HEK293 (cell line): ENCODE measurements around the gene PARP3.
A peak's percentile ranks its signal among the peaks of the same experiment; 100 is the strongest.

Experiments
- FEZF1 ChIP-seq: fragments of 450-650 bp; formaldehyde crosslinking; IDR thresholded peaks from 2 replicates; pipeline ENCODE4 v1.5.1; 2016; ENCODE audit warnings: missing biosample characterization, missing genetic modification characterization
- KLF1 ChIP-seq: fragments of 450-650 bp; formaldehyde crosslinking; IDR thresholded peaks from 2 replicates; pipeline ENCODE4 v1.5.1; 2016; ENCODE audit warnings: missing biosample characterization, missing genetic modification characterization
- KLF10 ChIP-seq: fragments of 450-650 bp; IDR thresholded peaks from 2 replicates; pipeline ENCODE4 v1.5.1; 2018; ENCODE audit warnings: missing biosample characterization, mild to moderate bottlenecking, missing genetic modification characterization
- ZFHX2 ChIP-seq: fragments of 450-650 bp; formaldehyde crosslinking; conservative IDR thresholded peaks from 2 replicates; pipeline ENCODE4 v1.5.1; 2016; ENCODE audit warnings: missing biosample characterization, missing genetic modification characterization
- ZIC2 ChIP-seq: fragments of 450-650 bp; formaldehyde crosslinking; IDR thresholded peaks from 2 replicates; pipeline ENCODE4 v1.5.1; 2016; ENCODE audit warnings: missing biosample characterization, missing genetic modification characterization
- ZNF10 ChIP-seq: fragments of 450-650 bp; formaldehyde crosslinking; IDR thresholded peaks from 2 replicates; pipeline ENCODE4 v1.5.1; 2017; ENCODE audit warnings: missing biosample characterization, missing genetic modification characterization
- ZNF140 ChIP-seq: fragments of 450-650 bp; formaldehyde crosslinking; IDR thresholded peaks from 2 replicates; pipeline ENCODE4 v1.5.1; 2016; ENCODE audit warnings: missing biosample characterization, missing genetic modification characterization
- ZNF174 ChIP-seq: fragments of 450-650 bp; formaldehyde crosslinking; IDR thresholded peaks from 2 replicates; pipeline ENCODE4 v1.5.0; 2017; ENCODE audit warnings: missing biosample characterization, mild to moderate bottlenecking, missing genetic modification characterization
- ZNF214 ChIP-seq: fragments of 450-650 bp; formaldehyde crosslinking; IDR thresholded peaks from 2 replicates; pipeline ENCODE4 v1.5.1; 2017; ENCODE audit warnings: missing biosample characterization, mild to moderate bottlenecking, missing genetic modification characterization, borderline replicate concordance
- ZNF239 ChIP-seq: fragments of 450-650 bp; formaldehyde crosslinking; IDR thresholded peaks from 2 replicates; pipeline ENCODE4 v1.5.1; 2016; ENCODE audit warnings: missing biosample characterization, missing genetic modification characterization
- ZNF24 ChIP-seq: fragments of 450-650 bp; formaldehyde crosslinking; IDR thresholded peaks from 2 replicates; pipeline ENCODE4 v1.5.1; 2016; ENCODE audit warnings: missing biosample characterization, missing genetic modification characterization
- ZNF274 ChIP-seq, 2 experiments: fragments of 200-500 bp in 1 of 2; fragments of 450-650 bp in 1 of 2; sonication (Bioruptor generic) in 1 of 2; formaldehyde crosslinking in 1 of 2; IDR thresholded peaks; 2 replicates each; pipeline versions ENCODE4 v1.5.1 to v1.6.1; 2014 to 2016; ENCODE audit warnings: borderline replicate concordance in 1 of 2, inconsistent platforms in 1 of 2, low read length in 1 of 2, missing biosample characterization in 1 of 2, missing genetic modification characterization in 1 of 2
- ZNF324 ChIP-seq: fragments of 450-650 bp; formaldehyde crosslinking; IDR thresholded peaks from 2 replicates; pipeline ENCODE4 v1.5.1; 2016; ENCODE audit warnings: missing biosample characterization, missing genetic modification characterization
- ZNF366 ChIP-seq: fragments of 450-650 bp; formaldehyde crosslinking; conservative IDR thresholded peaks from 2 replicates; pipeline ENCODE4 v1.5.1; 2016; ENCODE audit warnings: missing biosample characterization, missing genetic modification characterization
- ZNF394 ChIP-seq: fragments of 450-650 bp; formaldehyde crosslinking; IDR thresholded peaks from 2 replicates; pipeline ENCODE4 v1.5.1; 2016; ENCODE audit warnings: missing biosample characterization, missing genetic modification characterization, mild to moderate bottlenecking, moderate library complexity, borderline replicate concordance
- ZNF404 ChIP-seq: fragments of 450-650 bp; formaldehyde crosslinking; IDR thresholded peaks from 2 replicates; pipeline ENCODE4 v1.5.1; 2017; ENCODE audit warnings: missing biosample characterization, missing genetic modification characterization
- ZNF501 ChIP-seq: fragments of 450-650 bp; formaldehyde crosslinking; IDR thresholded peaks from 2 replicates; pipeline ENCODE4 v1.5.1; 2016; ENCODE audit warnings: missing biosample characterization, missing genetic modification characterization
- ZNF529 ChIP-seq: fragments of 450-650 bp; formaldehyde crosslinking; IDR thresholded peaks from 2 replicates; pipeline ENCODE4 v1.5.1; 2017; ENCODE audit warnings: missing genetic modification characterization, missing biosample characterization; ENCODE audit not compliant: insufficient replicate concordance
- ZNF544 ChIP-seq: fragments of 450-650 bp; formaldehyde crosslinking; IDR thresholded peaks from 2 replicates; pipeline ENCODE4 v1.5.0; 2017; ENCODE audit warnings: missing biosample characterization, missing genetic modification characterization
- ZNF585B ChIP-seq: fragments of 450-650 bp; formaldehyde crosslinking; IDR thresholded peaks from 2 replicates; pipeline ENCODE4 v1.5.1; 2016; ENCODE audit warnings: missing biosample characterization, missing genetic modification characterization
- ZNF610 ChIP-seq: fragments of 450-650 bp; formaldehyde crosslinking; IDR thresholded peaks from 2 replicates; pipeline ENCODE4 v1.5.1; 2016; ENCODE audit warnings: missing biosample characterization, missing genetic modification characterization, borderline replicate concordance
- ZNF623 ChIP-seq: fragments of 450-650 bp; formaldehyde crosslinking; IDR thresholded peaks from 2 replicates; pipeline ENCODE4 v1.5.1; 2016; ENCODE audit warnings: missing biosample characterization, missing genetic modification characterization
- ZNF626 ChIP-seq: fragments of 450-650 bp; sonication (Bioruptor Pico); formaldehyde crosslinking; IDR thresholded peaks from 2 replicates; pipeline ENCODE4 v1.5.1; 2018; ENCODE audit warnings: missing biosample characterization, missing genetic modification characterization, inconsistent platforms
- TF ChIP-seq, protein P1 (sequence below): fragments of 450-650 bp; formaldehyde crosslinking; IDR thresholded peaks from 2 replicates; pipeline ENCODE4 v1.5.1; 2017; ENCODE audit warnings: missing biosample characterization, missing genetic modification characterization
- TF ChIP-seq, protein P2 (sequence below): fragments of 450-650 bp; formaldehyde crosslinking; IDR thresholded peaks from 2 replicates; pipeline ENCODE4 v1.5.1; 2016; ENCODE audit warnings: missing biosample characterization, missing genetic modification characterization
- TF ChIP-seq, protein P3 (sequence below): fragments of 450-650 bp; formaldehyde crosslinking; optimal IDR thresholded peaks from 2 replicates; pipeline ENCODE3; 2016; ENCODE audit warnings: missing biosample characterization, mild to moderate bottlenecking, missing genetic modification characterization
- TF ChIP-seq, protein P4 (sequence below): fragments of 450-650 bp; formaldehyde crosslinking; IDR thresholded peaks from 2 replicates; pipeline ENCODE4 v1.5.1; 2016; ENCODE audit warnings: missing biosample characterization, missing genetic modification characterization
- TF ChIP-seq, protein P5 (sequence below): fragments of 450-650 bp; formaldehyde crosslinking; IDR thresholded peaks from 2 replicates; pipeline ENCODE4 v1.5.1; 2016; ENCODE audit warnings: missing biosample characterization, missing genetic modification characterization

Gene PARP3

DNA sequence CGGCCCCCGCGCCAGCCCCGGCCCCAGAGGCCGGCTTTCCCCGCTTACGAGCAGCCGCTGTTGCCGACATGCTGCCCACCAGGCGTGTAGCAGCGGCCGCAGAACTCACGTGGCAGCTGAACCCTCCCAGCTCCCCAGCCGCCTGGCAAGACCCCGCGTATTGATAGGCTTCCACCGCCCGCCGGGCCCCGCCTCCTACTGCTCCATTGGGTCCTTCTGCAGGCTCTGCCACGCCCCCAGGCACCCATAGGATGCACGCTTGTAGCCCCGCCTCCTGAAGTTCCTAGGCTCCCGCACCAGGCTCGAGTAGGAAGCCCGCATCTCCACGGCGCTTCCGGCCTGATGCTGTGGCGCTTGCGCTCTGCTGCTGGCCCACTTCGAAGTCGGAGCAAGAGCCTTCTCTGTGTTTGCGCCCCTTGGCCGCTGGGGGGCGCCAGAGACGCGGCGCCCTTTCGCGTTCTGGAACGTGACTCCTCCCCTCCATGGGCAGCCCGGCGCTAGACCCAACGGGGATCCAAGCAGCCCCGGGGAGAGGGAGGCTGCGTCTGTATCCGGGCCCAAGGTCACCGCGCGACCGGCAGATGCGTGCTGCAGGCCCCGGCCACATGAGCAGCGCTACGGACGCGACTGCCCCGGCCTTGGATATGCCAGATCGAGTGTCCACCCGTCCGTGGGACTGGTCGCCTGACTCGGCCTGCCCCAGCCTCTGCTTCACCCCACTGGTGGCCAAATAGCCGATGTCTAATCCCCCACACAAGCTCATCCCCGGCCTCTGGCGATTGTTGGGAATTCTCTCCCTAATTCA is at the start of gene PARP3, which contains the start of gene RRP9 (continued):
- TF ChIP-seq, protein P1, sequence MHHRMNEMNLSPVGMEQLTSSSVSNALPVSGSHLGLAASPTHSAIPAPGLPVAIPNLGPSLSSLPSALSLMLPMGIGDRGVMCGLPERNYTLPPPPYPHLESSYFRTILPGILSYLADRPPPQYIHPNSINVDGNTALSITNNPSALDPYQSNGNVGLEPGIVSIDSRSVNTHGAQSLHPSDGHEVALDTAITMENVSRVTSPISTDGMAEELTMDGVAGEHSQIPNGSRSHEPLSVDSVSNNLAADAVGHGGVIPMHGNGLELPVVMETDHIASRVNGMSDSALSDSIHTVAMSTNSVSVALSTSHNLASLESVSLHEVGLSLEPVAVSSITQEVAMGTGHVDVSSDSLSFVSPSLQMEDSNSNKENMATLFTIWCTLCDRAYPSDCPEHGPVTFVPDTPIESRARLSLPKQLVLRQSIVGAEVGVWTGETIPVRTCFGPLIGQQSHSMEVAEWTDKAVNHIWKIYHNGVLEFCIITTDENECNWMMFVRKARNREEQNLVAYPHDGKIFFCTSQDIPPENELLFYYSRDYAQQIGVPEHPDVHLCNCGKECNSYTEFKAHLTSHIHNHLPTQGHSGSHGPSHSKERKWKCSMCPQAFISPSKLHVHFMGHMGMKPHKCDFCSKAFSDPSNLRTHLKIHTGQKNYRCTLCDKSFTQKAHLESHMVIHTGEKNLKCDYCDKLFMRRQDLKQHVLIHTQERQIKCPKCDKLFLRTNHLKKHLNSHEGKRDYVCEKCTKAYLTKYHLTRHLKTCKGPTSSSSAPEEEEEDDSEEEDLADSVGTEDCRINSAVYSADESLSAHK (tag by site-specific recombination), result no peak
- TF ChIP-seq ZNF366 (tag by site-specific recombination) (no peak), ZNF501 (tag by site-specific recombination) (peak; percentile 62; the same call in 1 of the 2 replicates), ZNF140 (no peak), KLF1 (tag by site-specific recombination) (peak; percentile 11; the same call in 1 of the 2 replicates), KLF10 (peak; percentile 79), ZNF239 (tag by site-specific recombination) (no peak), ZNF24 (no peak; the same call in 1 of the 2 replicates), ZIC2 (tag by site-specific recombination) (peak; percentile 77), ZNF324 (tag by site-specific recombination) (peak; percentile 47; the same call in 1 of the 2 replicates), ZNF610 (no peak; the same call in 1 of the 2 replicates), FEZF1 (no peak), ZNF174 (tag by site-specific recombination) (no peak), ZNF214 (tag by site-specific recombination) (no peak), ZNF529 (no peak), ZNF394 (peak; percentile 47; the same call in 1 of the 2 replicates), ZNF544 (tag by site-specific recombination) (no peak), ZNF274 (IDR thresholded peaks at IDR 0.05; ENCODE audit: low read length) (no peak), ZNF274 (tag by site-specific recombination; IDR thresholded peaks at IDR 0.05; ENCODE audit: borderline replicate concordance) (no peak), ZFHX2 (no peak), ZNF404 (tag by site-specific recombination) (no peak), ZNF626 (tag by site-specific recombination) (no peak), ZNF623 (tag by site-specific recombination) (no peak), ZNF10 (tag by site-specific recombination) (no peak), ZNF585B (tag by site-specific recombination) (no peak)
- TF ChIP-seq, protein P2, sequence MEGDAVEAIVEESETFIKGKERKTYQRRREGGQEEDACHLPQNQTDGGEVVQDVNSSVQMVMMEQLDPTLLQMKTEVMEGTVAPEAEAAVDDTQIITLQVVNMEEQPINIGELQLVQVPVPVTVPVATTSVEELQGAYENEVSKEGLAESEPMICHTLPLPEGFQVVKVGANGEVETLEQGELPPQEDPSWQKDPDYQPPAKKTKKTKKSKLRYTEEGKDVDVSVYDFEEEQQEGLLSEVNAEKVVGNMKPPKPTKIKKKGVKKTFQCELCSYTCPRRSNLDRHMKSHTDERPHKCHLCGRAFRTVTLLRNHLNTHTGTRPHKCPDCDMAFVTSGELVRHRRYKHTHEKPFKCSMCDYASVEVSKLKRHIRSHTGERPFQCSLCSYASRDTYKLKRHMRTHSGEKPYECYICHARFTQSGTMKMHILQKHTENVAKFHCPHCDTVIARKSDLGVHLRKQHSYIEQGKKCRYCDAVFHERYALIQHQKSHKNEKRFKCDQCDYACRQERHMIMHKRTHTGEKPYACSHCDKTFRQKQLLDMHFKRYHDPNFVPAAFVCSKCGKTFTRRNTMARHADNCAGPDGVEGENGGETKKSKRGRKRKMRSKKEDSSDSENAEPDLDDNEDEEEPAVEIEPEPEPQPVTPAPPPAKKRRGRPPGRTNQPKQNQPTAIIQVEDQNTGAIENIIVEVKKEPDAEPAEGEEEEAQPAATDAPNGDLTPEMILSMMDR (tag by site-specific recombination), result peak; percentile 98
- TF ChIP-seq, protein P3, sequence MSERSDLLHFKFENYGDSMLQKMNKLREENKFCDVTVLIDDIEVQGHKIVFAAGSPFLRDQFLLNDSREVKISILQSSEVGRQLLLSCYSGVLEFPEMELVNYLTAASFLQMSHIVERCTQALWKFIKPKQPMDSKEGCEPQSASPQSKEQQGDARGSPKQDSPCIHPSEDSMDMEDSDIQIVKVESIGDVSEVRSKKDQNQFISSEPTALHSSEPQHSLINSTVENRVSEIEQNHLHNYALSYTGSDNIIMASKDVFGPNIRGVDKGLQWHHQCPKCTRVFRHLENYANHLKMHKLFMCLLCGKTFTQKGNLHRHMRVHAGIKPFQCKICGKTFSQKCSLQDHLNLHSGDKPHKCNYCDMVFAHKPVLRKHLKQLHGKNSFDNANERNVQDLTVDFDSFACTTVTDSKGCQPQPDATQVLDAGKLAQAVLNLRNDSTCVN (tag by site-specific recombination), result peak; percentile 63
- TF ChIP-seq, protein P4, sequence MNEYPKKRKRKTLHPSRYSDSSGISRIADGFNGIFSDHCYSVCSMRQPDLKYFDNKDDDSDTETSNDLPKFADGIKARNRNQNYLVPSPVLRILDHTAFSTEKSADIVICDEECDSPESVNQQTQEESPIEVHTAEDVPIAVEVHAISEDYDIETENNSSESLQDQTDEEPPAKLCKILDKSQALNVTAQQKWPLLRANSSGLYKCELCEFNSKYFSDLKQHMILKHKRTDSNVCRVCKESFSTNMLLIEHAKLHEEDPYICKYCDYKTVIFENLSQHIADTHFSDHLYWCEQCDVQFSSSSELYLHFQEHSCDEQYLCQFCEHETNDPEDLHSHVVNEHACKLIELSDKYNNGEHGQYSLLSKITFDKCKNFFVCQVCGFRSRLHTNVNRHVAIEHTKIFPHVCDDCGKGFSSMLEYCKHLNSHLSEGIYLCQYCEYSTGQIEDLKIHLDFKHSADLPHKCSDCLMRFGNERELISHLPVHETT (tag by site-specific recombination), result no peak
- TF ChIP-seq, protein P5, sequence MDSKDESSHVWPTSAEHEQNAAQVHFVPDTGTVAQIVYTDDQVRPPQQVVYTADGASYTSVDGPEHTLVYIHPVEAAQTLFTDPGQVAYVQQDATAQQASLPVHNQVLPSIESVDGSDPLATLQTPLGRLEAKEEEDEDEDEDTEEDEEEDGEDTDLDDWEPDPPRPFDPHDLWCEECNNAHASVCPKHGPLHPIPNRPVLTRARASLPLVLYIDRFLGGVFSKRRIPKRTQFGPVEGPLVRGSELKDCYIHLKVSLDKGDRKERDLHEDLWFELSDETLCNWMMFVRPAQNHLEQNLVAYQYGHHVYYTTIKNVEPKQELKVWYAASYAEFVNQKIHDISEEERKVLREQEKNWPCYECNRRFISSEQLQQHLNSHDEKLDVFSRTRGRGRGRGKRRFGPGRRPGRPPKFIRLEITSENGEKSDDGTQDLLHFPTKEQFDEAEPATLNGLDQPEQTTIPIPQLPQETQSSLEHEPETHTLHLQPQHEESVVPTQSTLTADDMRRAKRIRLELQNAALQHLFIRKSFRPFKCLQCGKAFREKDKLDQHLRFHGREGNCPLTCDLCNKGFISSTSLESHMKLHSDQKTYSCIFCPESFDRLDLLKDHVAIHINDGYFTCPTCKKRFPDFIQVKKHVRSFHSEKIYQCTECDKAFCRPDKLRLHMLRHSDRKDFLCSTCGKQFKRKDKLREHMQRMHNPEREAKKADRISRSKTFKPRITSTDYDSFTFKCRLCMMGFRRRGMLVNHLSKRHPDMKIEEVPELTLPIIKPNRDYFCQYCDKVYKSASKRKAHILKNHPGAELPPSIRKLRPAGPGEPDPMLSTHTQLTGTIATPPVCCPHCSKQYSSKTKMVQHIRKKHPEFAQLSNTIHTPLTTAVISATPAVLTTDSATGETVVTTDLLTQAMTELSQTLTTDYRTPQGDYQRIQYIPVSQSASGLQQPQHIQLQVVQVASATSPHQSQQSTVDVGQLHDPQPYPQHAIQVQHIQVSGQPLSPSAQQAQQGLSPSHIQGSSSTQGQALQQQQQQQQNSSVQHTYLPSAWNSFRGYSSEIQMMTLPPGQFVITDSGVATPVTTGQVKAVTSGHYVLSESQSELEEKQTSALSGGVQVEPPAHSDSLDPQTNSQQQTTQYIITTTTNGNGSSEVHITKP (tag by site-specific recombination), result no peak
